Mucosa of stomach (tissue), 1 donor: Measurements from ENCODE around the gene EXOC2.

Experiments
- H3K27me3 ChIP-seq: one replicate; pipeline ENCODE4 v1.7.0; 2013; ENCODE audit warnings: mild to moderate bottlenecking, low read length; ENCODE audit not compliant: control insufficient read depth, insufficient read depth
- H3K36me3 ChIP-seq: one replicate; pipeline ENCODE4 v1.7.0; 2013; ENCODE audit warnings: low read length; ENCODE audit not compliant: control insufficient read depth, insufficient read depth
- H3K4me1 ChIP-seq: one replicate; pipeline ENCODE4 v1.7.0; 2013; ENCODE audit warnings: mild to moderate bottlenecking, low read length; ENCODE audit not compliant: control insufficient read depth, insufficient read depth
- H3K4me3 ChIP-seq: one replicate; pipeline ENCODE4 v1.7.0; 2013; ENCODE audit warnings: low read length
- H3K9ac ChIP-seq: one replicate; pipeline ENCODE4 v1.7.0; 2013; ENCODE audit warnings: mild to moderate bottlenecking, low read length, moderate library complexity
- H3K9me3 ChIP-seq: one replicate; pipeline ENCODE4 v1.7.0; 2013; ENCODE audit warnings: mild to moderate bottlenecking, low read length, moderate library complexity; ENCODE audit not compliant: control insufficient read depth
- donor health status: Pancreatic carcinoma.

EXOC2 gene

DNA sequence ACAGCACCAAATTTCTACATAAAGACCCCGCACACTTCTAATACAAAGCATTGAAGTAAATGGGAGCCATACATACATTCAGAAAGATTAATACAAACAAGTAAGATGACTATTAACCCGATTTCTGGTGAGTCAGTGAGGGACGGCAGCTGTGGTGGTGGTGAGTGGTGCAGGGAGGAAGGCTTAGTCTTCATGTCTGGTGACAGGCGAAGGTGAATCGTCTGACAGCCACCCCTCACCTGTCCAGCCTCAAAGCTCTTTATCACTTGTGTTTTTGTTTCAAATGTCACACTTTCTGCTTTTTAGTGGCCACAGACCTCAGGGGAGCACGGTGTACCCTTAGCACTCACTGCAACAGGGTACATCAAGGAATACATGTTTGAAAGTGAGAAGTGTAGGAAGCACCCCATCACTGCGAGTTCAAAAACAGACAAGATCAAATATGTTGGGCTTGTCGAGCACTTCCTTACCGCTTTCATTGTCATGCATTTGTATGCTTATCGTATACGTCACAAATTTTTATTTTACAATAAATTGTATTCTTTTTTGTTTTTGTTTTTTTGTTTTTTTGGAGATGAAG, 237.8 kb downstream of the EXOC2 start:
- no peaks in the 10 kb centered on the region for H3K36me3 ChIP-seq

DNA sequence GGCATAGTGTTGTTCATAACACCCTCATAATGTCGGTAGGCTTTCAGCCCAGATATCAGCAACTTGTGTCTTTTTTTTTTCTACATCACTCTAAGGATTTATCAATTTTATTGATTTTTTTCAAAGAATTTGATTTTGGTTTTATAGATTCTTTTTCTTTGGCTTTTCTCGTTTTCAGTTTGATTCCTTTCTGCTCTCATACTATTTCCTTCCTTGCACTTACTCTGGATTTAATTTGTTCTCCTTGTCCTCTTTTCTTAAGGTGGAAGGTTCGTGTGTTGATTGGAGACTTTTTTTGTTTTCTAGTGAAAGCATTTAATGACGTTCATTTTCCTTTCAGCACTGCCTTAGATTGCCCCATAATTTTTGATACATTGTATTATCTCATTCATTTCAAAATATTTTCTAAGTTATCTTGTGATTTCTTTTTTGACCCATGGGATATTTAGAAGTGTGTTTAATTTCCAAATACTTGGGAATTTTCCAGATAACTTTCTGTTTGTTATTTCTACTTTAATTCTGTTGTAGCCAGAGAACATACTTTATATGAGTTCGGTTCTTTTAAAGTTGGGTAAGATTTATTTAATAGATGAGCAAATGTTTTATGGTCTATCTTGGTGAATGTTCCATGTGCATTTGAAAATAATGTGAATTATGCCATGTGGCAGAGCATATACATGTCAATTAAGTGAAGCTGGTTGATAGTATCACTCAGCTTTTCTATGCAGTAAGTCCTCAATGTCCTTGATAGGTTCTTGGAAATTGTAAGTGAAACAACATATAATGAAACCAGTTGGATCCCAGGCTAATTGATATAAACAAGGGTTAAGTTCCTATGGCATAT, 238.6 kb downstream of the EXOC2 start:
- Histone ChIP-seq H3K9me3 (no peaks in the 10 kb centered on the region), H3K4me3 (no peak overlapping the region), H3K9ac (no peak overlapping the region), H3K4me1 (no peaks in the 10 kb centered on the region), H3K27me3 (no peaks in the 10 kb centered on the region), H3K36me3 (no peaks in the 10 kb centered on the region)

More for the DNA sequence above, 237.8 kb downstream of the EXOC2 start:
- H3K9me3 ChIP-seq = no peaks in the 10 kb centered on the region
- H3K4me3 ChIP-seq = no peak overlapping the region
- H3K4me1 ChIP-seq = no peaks in the 10 kb centered on the region
- H3K9ac ChIP-seq = no peak overlapping the region
- H3K27me3 ChIP-seq = no peaks in the 10 kb centered on the region

DNA sequence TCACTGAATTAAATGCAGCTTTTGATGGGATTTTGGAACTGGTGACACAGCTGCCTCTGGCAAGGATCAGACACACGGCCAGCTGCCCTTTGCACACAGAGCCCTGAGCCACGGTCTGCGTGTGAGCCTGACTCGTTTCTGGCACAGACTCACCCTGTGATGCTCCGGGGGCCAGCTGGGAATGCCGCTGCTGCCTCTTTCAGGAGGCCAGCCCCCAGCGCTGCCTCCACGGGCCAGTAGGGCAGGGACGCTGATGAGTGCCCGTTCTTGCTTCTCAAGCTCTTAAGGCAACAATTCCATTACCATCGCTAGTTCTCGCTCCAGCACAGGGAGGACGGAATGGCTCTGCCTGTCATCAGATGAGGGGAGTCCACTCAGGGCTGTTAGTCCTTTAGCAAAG, 239.8 kb downstream of the EXOC2 start:
- H3K4me1 ChIP-seq = no peaks in the 10 kb centered on the region
- no peaks in the 10 kb centered on the region for H3K36me3 ChIP-seq
- H3K9ac ChIP-seq = no peak overlapping the region
- no peaks in the 10 kb centered on the region for H3K9me3 ChIP-seq
- no peak overlapping the region for H3K4me3 ChIP-seq
- no peaks in the 10 kb centered on the region for H3K27me3 ChIP-seq

DNA sequence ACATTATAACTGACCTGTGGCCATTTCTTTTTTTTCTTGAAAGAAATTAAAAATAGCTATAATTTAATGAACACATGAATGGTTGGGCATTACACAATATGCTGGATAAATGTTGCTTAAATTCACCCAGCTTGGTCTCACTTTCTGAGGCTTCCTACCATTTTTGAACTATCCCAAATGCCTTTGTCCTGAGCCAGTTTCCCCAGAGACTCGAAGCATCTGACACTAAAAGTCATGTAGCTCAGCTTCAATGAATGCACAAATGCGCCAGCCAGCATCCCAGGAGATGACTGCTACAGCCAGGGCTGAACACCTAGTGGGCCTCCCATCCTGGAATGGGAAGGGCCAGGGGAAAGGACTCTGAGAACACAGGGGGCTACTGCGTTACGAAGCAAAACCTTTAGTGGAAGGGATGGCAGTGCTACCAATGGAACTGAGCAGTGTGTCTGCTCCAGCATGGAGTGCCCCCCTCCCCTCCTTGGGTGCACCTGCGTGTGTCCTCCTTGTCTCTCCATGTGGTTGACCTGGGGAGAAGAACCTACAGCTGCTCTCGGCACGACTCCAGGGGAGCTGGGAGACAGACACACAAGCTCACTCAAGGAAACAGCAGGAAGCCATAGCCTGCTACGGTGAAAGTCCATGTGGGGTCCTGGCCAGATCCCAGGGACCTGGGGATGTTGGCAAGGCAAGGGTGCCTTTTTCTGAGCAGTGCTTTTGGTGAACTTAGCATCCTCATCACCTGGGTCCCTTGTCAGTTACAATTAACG, 240.5 kb downstream of the EXOC2 start:
- Histone ChIP-seq H3K4me1 (no peaks in the 10 kb centered on the region), H3K27me3 (no peaks in the 10 kb centered on the region), H3K9ac (no peak overlapping the region), H3K4me3 (no peak overlapping the region), H3K9me3 (no peaks in the 10 kb centered on the region), H3K36me3 (no peaks in the 10 kb centered on the region)

DNA sequence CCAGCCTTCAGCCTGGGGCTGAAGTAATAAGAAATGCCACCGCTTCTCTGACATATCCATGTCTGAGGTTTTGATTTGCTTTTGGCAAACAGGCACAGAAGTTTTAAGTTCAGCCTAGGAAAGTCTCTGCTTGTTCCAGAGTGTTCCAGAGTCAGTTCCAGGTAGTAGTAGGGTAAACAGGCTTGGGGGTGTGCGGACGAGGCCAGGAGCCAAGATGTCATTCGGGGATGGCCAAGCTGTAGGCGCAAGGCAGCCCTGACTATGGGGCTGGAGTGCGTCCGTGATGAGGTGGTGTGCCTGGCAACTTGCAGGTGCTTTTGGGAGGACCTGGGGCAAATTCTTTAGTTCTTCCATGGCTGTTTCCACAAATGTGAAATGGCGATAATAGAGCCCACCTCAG, 241.1 kb downstream of the EXOC2 start:
- Histone ChIP-seq H3K36me3 (no peaks in the 10 kb centered on the region), H3K4me3 (no peak overlapping the region), H3K9me3 (no peaks in the 10 kb centered on the region), H3K27me3 (no peaks in the 10 kb centered on the region), H3K4me1 (no peaks in the 10 kb centered on the region), H3K9ac (no peak overlapping the region)

DNA sequence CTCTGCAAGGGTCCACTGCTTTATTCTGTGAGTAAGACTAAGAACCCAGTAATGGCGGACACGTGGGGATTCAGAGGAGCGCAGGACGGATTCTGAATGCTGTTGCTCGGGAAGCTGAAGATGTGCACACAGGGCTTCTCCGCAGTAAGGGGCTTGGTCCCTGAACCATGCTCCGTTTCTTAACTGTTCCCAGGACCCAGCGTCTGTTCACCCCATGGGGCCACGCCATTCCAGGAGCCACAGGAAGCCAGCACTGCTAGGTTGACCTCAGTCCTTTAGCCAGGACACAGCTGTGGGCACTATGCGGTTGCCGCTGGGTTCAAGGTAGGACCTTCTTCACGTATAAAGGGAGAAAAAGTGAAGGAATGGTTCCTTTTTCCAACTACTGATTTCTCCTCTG, 241.6 kb downstream of the EXOC2 start:
- Histone ChIP-seq H3K4me1 (no peaks in the 10 kb centered on the region), H3K4me3 (no peak overlapping the region), H3K27me3 (no peaks in the 10 kb centered on the region), H3K36me3 (no peaks in the 10 kb centered on the region), H3K9me3 (no peaks in the 10 kb centered on the region), H3K9ac (no peak overlapping the region)

DNA sequence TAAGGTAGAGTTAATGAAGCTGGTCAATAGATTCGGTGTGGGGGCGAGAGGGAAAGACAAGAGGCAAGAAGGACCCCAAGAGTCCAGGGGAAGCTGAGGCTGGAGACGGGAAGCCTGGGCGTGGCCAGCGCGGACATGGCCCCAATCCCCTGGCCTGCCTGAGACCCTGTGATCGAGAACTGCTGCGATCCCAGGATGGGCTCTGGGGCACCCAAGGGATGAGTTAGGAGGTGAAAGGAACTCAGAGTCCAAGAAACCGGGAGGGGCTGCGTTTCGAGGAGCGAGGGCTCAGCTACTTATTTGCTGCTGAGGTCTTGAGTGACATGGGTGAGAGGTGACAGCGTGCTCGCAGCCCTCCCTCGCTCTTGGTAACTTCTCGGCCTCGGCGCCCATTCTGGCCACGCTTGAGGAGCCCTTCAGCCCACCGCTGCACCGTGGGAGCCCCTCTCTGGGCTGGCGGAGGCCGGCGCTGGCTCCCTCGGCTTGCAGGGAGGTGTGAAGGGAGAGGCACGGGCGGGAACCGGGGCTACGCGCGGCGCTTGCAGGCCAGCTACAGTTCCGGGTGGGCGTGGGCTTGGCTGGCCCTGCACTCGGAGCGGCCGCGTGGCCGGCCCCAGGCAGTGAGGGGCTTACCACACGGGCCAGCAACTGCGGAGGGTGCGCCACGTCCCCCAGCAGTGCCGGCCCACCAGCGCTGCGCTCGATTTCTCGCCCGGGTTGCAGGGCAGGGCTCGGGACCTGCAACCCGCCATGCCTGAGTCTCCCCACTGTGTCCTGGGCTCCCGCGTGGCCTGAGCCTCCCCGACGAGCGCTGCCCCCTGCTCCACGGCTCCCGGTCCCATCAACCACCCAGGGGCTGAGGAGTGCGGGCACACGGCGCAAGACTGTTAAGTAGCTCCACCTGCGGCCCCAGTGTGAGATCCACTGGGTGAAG, 243.2 kb downstream of the EXOC2 start:
- Histone ChIP-seq H3K4me3 (no peak overlapping the region), H3K27me3 (no peaks in the 10 kb centered on the region), H3K4me1 (no peaks in the 10 kb centered on the region), H3K9me3 (no peaks in the 10 kb centered on the region), H3K36me3 (no peaks in the 10 kb centered on the region), H3K9ac (no peak overlapping the region)

DNA sequence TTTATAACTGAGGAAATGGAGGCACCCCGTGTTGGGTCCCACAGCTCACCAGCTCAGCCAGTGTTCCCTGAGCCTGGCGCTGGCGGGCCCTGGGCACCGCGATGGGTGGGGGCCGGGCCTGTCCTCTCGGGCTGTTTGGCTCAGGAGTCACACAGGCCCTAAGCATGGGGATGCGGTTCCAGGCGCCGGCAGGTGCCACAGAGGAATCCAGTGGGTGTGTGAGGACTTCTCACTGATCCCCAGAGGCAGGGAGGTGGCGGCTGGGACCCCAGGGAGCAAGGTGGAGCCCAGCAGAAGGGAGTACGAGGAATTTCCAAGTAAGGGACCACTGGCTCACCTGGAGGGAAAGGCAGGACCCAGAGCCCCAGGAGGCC, 243.9 kb downstream of the EXOC2 start:
- Histone ChIP-seq H3K36me3 (no peaks in the 10 kb centered on the region), H3K9me3 (no peaks in the 10 kb centered on the region), H3K27me3 (peaks cover under 1% of the 10 kb centered on the region), H3K4me3 (no peak overlapping the region), H3K4me1 (no peaks in the 10 kb centered on the region), H3K9ac (no peak overlapping the region)

DNA sequence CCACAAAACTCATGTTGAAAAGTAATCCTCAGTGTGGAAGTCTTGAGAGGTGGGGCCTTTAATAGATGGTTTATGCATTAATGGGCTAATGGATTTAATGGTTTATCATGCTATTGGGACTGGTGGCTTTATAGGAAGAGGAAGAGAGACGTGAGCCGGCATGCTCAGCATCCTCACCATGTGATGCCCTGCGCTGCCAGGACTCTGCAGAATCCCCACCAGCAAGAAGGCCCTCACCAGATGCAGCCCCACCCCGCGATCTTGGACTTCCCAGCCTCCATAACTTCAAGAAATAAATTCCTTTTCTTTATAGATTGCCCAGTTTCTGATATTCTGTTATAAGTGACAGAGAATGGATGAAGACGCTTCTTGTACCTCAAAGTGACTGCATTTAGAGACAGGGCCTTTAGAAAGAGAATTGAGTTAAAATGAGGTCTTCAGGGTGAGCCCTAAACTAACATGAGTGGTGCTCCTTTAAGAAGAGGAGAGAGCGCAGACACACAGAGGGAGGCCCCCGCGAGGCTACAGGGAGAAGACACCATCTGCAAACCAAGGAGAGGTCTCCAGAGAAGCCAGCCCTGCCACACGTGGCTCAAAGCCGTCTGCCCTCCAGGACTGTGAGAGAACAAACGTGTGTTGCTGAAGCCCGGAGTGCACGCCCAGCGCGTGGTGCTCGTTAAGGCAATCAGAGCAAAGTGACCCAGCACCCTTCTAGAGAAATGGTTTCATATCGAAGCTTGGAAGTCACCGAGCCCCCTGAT, 244.5 kb downstream of the EXOC2 start:
- no peaks in the 10 kb centered on the region for H3K36me3 ChIP-seq
- H3K27me3 ChIP-seq = peaks cover 2% of the 10 kb centered on the region
- no peaks in the 10 kb centered on the region for H3K9me3 ChIP-seq
- no peak overlapping the region for H3K9ac ChIP-seq
- H3K4me1 ChIP-seq = no peaks in the 10 kb centered on the region
- H3K4me3 ChIP-seq = no peak overlapping the region

DNA sequence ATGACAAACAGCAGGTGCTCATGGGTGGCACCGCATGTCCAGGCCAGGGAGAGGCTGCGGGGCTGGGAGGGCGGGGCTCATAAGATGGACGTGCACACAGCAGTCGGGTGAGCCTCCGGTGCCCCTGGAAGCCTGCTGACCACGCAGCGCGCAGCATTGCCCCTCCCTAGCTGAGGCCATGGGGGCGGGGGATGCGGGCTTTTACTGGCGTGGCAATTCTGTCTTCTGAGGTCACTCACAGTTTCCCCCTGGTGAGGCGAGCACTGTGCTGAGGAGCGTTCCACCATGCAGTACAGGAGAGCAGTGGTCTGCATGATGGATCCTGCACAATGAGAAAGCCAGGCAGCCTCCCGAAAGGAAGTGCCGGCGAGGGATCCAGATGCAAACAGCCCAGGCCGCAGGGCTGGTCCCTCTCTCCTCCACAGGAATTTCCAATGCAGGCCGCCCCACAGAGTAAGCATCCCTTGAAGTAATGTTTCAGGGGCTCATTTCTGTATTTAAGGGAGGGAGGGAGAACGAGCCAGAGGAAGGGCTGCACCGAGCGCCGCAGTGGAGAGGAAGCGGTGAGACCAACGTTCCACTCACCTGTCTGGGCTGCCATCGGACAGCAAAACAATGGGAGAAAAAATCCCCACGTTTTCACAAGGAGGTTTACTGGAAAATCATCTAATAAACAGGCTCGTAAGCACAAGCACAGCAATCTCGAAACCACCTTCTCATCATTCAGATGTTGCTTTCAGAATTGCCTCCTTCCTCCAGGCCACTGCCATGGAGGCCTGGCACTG, 245.4 kb downstream of the EXOC2 start:
- H3K9ac ChIP-seq = no peak overlapping the region
- H3K4me1 ChIP-seq = no peaks in the 10 kb centered on the region
- H3K9me3 ChIP-seq = no peaks in the 10 kb centered on the region
- H3K36me3 ChIP-seq = no peaks in the 10 kb centered on the region
- peaks cover 2% of the 10 kb centered on the region for H3K27me3 ChIP-seq
- H3K4me3 ChIP-seq = no peak overlapping the region
